Gastrocnemius medialis (tissue), 4 donors: Measurements from ENCODE around the gene CFAP54.

Experiments used
- CTCF ChIP-seq, 5 experiments: fragments of 450-650 bp in 3 of 5; fragments of 200-600 bp in 2 of 5; sonication (generic) in 2 of 5; IDR thresholded peaks in 4 of 5; conservative IDR thresholded peaks in 1 of 5; 1 replicate in 4 of 5; 2 replicates in 1 of 5; pipeline ENCODE4 v1.5.1; 2016 to 2019; ENCODE audit warnings: antibody characterized with exemption in 5 of 5, mild to moderate bottlenecking in 3 of 5, moderate library complexity in 3 of 5
- POLR2A ChIP-seq, 2 donors: fragments of 450-650 bp; IDR thresholded peaks; one replicate each; pipeline ENCODE4 v1.6.1; 2017; ENCODE audit warnings: antibody characterized with exemption in 2 of 2, mild to moderate bottlenecking in 2 of 2, moderate library complexity in 2 of 2

DNA sequence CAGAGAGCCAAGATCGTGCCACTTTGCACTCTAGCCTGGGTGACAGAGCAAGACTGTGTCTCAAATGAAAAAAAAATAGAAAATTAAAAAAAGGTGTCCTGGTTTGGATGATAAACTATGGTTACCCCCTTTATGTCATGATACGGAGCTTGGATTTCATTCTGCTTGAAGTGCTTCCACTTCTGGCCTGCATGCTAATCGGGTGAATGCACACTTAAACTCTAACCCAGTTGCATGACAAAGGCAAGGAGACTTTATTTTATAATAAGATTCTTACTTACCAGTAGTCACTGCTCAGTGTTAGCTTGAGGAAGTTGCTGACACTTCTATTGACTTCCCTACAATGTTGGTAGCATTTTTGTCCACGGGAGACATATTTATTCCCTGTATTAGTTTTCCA is 24.3 kb downstream of the CFAP54 start:
- TF ChIP-seq CTCF (IDR thresholded peaks at IDR 0.05 in 4 of 5, conservative IDR thresholded peaks at IDR 0.05 in 1 of 5) (no peak), POLR2A (IDR thresholded peaks at IDR 0.05) (no peak)
